ENCODE measurements around the gene PLA2R1. TPM values are rescaled to one million over a fixed set of nuclear protein-coding genes. Genes with fewer than 3 reads are reported as not detected.

Gene PLA2R1
- 7.9 and 9.6 TPM in 2 replicates for total RNA-seq
- polyA plus RNA-seq = 4.9 TPM in 2 replicates

DNA sequence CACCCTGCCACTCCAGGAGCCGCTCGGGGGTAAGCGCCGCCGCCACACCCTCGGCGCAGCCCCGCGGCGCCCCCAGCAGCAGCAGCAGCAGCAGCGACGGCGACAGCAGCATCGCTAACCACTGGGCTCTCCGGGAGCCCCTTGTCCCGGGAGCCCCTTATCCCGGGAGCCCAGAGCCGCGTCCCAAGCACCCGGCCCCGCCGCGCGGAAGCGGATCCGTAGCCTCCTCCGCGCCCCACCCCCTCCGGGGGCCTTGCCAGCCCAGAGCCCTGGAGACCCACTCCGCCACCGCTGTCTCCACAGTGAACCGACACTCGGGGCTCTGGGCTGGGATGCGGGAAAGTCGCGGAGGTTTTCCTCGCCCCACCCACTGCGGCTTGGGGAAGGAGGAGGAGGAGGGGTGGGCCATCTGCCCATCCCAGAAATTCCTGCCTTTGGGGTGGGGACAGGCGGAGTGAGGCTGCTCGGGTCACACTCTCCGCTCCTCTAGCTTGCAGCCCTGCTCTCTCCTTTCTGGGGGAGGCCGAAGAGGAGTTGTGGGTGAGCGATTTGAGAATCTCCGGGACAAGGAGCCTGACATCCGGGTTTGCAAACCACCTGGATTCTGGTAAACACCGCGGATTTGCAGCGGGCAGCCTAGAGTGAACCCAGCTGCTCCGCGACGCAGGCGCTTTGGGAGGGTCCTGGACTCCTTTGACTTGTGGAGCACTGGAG lies at the start of gene PLA2R1:
Gene PLA2R1 (minus strand): TSS at position 324 of the 714 bp plus-strand sequence. CDS start 212 bp downstream, at position 112.
- Histone ChIP-seq H3K9me2 (replicated peaks; ENCODE audit: insufficient read depth) (no peaks in the 10 kb centered on the region), H3K9me3 (ENCODE audit: low read depth) (no peaks in the 10 kb centered on the region), H3K36me3 (replicated peaks; ENCODE audit: insufficient read depth, low read depth) (no peaks in the 10 kb centered on the region), H2AFZ (peak within 1 kb of the TSS; percentile 89), H3K4me3 (peak within 1 kb of the TSS; percentile 96), H3K4me1 (ENCODE audit: insufficient read depth) (peaks cover 9% of the 10 kb centered on the region), H3K27ac (peak within 1 kb of the TSS; percentile 62), H3K79me2 (peaks cover 8% of the 10 kb centered on the region), H4K20me1 (ENCODE audit: insufficient read depth, poor library complexity, severe bottlenecking) (no peaks in the 10 kb centered on the region), H3K27me3 (no peaks in the 10 kb centered on the region), H3K4me2 (peak within 1 kb of the TSS; percentile 82)
- no peak for TF ChIP-seq EZH2phosphoT487 (IDR thresholded peaks at IDR 0.05; ENCODE audit: low read depth, severe bottlenecking, unreplicated experiment)
- TF ChIP-seq EZH2 (IDR thresholded peaks at IDR 0.05; ENCODE audit: borderline replicate concordance) = no peak
- TF ChIP-seq CTCF (IDR thresholded peaks at IDR 0.05; ENCODE audit: poor library complexity) = no peak
- DNase-seq (ENCODE audit: low spot score) = peak; percentile 67
- WGBS (ENCODE audit: low lambda C conversion rate, missing lambda C conversion rate) = under 1% methylated on average over 42 of the region's 52 CpGs

- Histone ChIP-seq H3K27me3 (no peaks in the 10 kb centered on the region), H3K9me2 (replicated peaks; ENCODE audit: insufficient read depth) (no peaks in the 10 kb centered on the region), H3K36me3 (replicated peaks; ENCODE audit: insufficient read depth, low read depth) (no peaks in the 10 kb centered on the region), H3K4me3 (no peak overlapping the region), H2AFZ (no peak overlapping the region), H3K79me2 (no peaks in the 10 kb centered on the region), H3K27ac (no peak overlapping the region), H3K4me2 (no peak overlapping the region), H3K9me3 (ENCODE audit: low read depth) (no peaks in the 10 kb centered on the region), H4K20me1 (ENCODE audit: insufficient read depth, poor library complexity, severe bottlenecking) (no peaks in the 10 kb centered on the region), H3K4me1 (ENCODE audit: insufficient read depth) (no peaks in the 10 kb centered on the region)
- 85% methylated on average over 7 of the region's 7 CpGs for WGBS (ENCODE audit: low lambda C conversion rate, missing lambda C conversion rate)
- TF ChIP-seq EZH2 (IDR thresholded peaks at IDR 0.05; ENCODE audit: borderline replicate concordance) = no peak
- no peak for TF ChIP-seq CTCF (IDR thresholded peaks at IDR 0.05; ENCODE audit: poor library complexity)
- TF ChIP-seq EZH2phosphoT487 (IDR thresholded peaks at IDR 0.05; ENCODE audit: low read depth, severe bottlenecking, unreplicated experiment) = no peak
- no peak for DNase-seq (ENCODE audit: low spot score)
Observed at GRCh38 chr2:160110674-160111239, 48.3 kb upstream of the PLA2R1 start.

DNA sequence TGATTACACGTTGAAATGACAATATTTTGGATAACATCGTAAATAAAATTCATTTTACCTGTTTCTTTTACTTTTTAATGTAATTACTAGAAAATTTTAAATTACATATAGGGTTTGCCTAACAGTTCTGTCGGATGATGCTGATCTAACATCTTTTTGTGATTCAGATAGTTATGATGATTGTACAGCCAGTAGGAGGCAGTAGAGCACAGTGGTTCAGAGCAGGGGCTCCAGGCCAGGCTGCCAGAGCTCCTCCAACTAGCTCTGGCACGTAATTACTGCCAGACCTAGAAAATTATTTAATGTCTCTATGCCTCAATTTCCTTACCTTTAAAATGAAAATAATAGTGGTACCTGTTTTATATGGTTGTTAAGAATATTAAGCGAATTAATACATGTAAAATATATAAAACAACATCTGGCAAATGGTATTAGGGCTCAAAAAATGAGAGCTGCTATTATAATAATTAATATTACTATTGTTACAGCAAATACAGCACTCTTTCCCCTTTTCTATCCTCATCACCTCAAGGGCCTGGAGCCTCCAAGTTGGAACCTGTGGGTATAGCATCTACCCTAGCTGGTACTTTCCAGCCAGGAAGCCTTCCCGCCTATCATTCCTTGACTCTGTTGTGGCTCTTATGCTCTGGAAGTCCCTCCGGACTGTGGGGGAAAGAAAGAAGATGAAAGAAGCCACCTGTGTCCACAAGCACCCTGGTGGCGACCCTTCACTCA lies 47.7 kb upstream of the PLA2R1 start:
- 46% methylated on average over 8 of the region's 8 CpGs for WGBS (ENCODE audit: low lambda C conversion rate, missing lambda C conversion rate)
- no peaks in the 10 kb centered on the region for H3K9me3 ChIP-seq (ENCODE audit: low read depth)
- no peaks in the 10 kb centered on the region for H3K36me3 ChIP-seq (replicated peaks; ENCODE audit: insufficient read depth, low read depth)
- DNase-seq (ENCODE audit: low spot score) = peak; percentile 92
- H3K79me2 ChIP-seq = no peaks in the 10 kb centered on the region
- no peaks in the 10 kb centered on the region for H3K4me1 ChIP-seq (ENCODE audit: insufficient read depth)
- H3K4me3 ChIP-seq = no peak overlapping the region
- no peak for TF ChIP-seq EZH2 (IDR thresholded peaks at IDR 0.05; ENCODE audit: borderline replicate concordance)
- peak; percentile 88 for TF ChIP-seq CTCF (IDR thresholded peaks at IDR 0.05; ENCODE audit: poor library complexity)
- H3K27me3 ChIP-seq = no peaks in the 10 kb centered on the region
- no peak overlapping the region for H2AFZ ChIP-seq
- no peak overlapping the region for H3K27ac ChIP-seq
- H3K9me2 ChIP-seq (replicated peaks; ENCODE audit: insufficient read depth) = no peaks in the 10 kb centered on the region
- no peaks in the 10 kb centered on the region for H4K20me1 ChIP-seq (ENCODE audit: insufficient read depth, poor library complexity, severe bottlenecking)
- no peak overlapping the region for H3K4me2 ChIP-seq

Data from hepatocyte (in vitro differentiated cells).